ENCODE data around the gene WASL.

DNA sequence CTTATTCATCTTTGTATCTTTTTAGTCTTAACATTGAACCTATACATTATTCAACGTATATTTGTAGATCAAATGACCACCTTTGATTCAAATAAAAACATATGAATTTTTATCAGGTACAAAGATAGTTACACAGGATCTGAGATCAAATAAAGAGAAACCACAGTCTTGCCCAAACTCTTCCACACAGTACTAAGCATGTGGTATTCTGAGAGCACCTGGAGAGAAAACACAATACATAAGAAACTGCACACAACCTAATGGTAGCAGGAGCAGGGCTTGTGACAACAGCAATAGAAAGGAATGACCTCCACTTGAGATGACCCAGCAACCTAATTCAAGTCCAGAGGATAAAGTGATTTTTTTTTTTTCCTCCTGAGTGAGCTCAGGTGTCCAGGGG lies 6.5 kb upstream of the WASL start:
- TF ChIP-seq POLR2AphosphoS5 (IDR thresholded peaks at IDR 0.05): no peak
- TF ChIP-seq, protein P1, sequence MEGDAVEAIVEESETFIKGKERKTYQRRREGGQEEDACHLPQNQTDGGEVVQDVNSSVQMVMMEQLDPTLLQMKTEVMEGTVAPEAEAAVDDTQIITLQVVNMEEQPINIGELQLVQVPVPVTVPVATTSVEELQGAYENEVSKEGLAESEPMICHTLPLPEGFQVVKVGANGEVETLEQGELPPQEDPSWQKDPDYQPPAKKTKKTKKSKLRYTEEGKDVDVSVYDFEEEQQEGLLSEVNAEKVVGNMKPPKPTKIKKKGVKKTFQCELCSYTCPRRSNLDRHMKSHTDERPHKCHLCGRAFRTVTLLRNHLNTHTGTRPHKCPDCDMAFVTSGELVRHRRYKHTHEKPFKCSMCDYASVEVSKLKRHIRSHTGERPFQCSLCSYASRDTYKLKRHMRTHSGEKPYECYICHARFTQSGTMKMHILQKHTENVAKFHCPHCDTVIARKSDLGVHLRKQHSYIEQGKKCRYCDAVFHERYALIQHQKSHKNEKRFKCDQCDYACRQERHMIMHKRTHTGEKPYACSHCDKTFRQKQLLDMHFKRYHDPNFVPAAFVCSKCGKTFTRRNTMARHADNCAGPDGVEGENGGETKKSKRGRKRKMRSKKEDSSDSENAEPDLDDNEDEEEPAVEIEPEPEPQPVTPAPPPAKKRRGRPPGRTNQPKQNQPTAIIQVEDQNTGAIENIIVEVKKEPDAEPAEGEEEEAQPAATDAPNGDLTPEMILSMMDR (IDR thresholded peaks at IDR 0.05): no peak
- no peak for TF ChIP-seq POLR2A (IDR thresholded peaks at IDR 0.05)
- TF ChIP-seq EP300 (IDR thresholded peaks at IDR 0.05): no peak
